Neural crest cell (in vitro differentiated cells): ENCODE data around the gene HES5. TPM values are rescaled to one million over a fixed set of nuclear protein-coding genes. Genes with fewer than 3 reads are reported as not detected.

Source experiments
- DNase-seq: peaks from one replicate; pipeline ENCODE4 v3.0.0; 2021; ENCODE audit warnings: low read depth, mixed read lengths, low spot score
- H3K27ac Mint-ChIP-seq: one replicate; pipeline ENCODE4 v1.8.0; 2021; ENCODE audit warnings: mild to moderate bottlenecking, mixed read lengths; ENCODE audit not compliant: unreplicated experiment
- H3K27me3 Mint-ChIP-seq: 2 replicates; pipeline ENCODE4 v1.8.0; 2021; ENCODE audit warnings: low read depth, mild to moderate bottlenecking, mixed read lengths
- H3K36me3 Mint-ChIP-seq: 2 replicates; pipeline ENCODE4 v1.8.0; 2021; ENCODE audit warnings: low read depth, mild to moderate bottlenecking, mixed read lengths
- H3K4me1 Mint-ChIP-seq: 2 replicates; pipeline ENCODE4 v1.8.0; 2021; ENCODE audit warnings: mixed read lengths
- H3K4me3 Mint-ChIP-seq: one replicate; pipeline ENCODE4 v1.8.0; 2021; ENCODE audit warnings: mild to moderate bottlenecking, mixed read lengths
- H3K9me3 Mint-ChIP-seq: 2 replicates; pipeline ENCODE4 v1.8.0; 2021; ENCODE audit warnings: mixed read lengths
- CTCF ChIP-seq: fragments of 200-600 bp; sonication (generic); conservative IDR thresholded peaks from 2 replicates; pipeline ENCODE4 v1.5.0; 2021; ENCODE audit warnings: antibody characterized with exemption, mild to moderate bottlenecking
- total RNA-seq: library from RNA; stranded (reverse); gene quantifications from 2 replicates; pipeline ENCODE4 v1.2.1, GENCODE V29; 2021

Gene HES5
- total RNA-seq, 1 donor from 2014 or later: 92.2 TPM

- H3K27me3 Mint-ChIP-seq: no peaks in the 10 kb centered on the region
- no peak overlapping the region for H3K27ac Mint-ChIP-seq
- H3K4me3 Mint-ChIP-seq: no peak overlapping the region
- no peak for DNase-seq
- TF ChIP-seq CTCF: no peak
- no peaks in the 10 kb centered on the region for H3K9me3 Mint-ChIP-seq
- H3K36me3 Mint-ChIP-seq: peaks cover 2% of the 10 kb centered on the region
- no peaks in the 10 kb centered on the region for H3K4me1 Mint-ChIP-seq
Measured at GRCh38 chr1:2510366-2511155, 19.5 kb downstream of the HES5 start.

GRCh38 chr1:2509589-2509988 lies 20.5 kb downstream of the HES5 start:
- Mint-ChIP-seq H3K27me3 (no peaks in the 10 kb centered on the region), H3K27ac (no peak overlapping the region), H3K4me1 (no peaks in the 10 kb centered on the region), H3K9me3 (no peaks in the 10 kb centered on the region), H3K36me3 (peaks cover 2% of the 10 kb centered on the region), H3K4me3 (no peak overlapping the region)
- TF ChIP-seq CTCF: no peak
- DNase-seq: no peak

- Mint-ChIP-seq H3K4me1 (no peaks in the 10 kb centered on the region), H3K4me3 (no peak overlapping the region), H3K27me3 (no peaks in the 10 kb centered on the region), H3K9me3 (no peaks in the 10 kb centered on the region), H3K27ac (no peak overlapping the region), H3K36me3 (peaks cover 2% of the 10 kb centered on the region)
- no peak for TF ChIP-seq CTCF
- no peak for DNase-seq
Measured at GRCh38 chr1:2508751-2509150, 21.3 kb downstream of the HES5 start.

- Mint-ChIP-seq H3K36me3 (peaks cover 2% of the 10 kb centered on the region), H3K27me3 (no peaks in the 10 kb centered on the region), H3K4me1 (no peaks in the 10 kb centered on the region), H3K9me3 (no peaks in the 10 kb centered on the region), H3K27ac (no peak overlapping the region), H3K4me3 (peak overlapping the region; percentile 54)
- no peak for TF ChIP-seq CTCF
- DNase-seq: no peak
Measured at GRCh38 chr1:2508180-2508579, 21.9 kb downstream of the HES5 start.

GRCh38 chr1:2507744-2508155 lies 22.3 kb downstream of the HES5 start:
- H3K36me3 Mint-ChIP-seq: peaks cover 2% of the 10 kb centered on the region
- H3K27ac Mint-ChIP-seq: no peak overlapping the region
- TF ChIP-seq CTCF: no peak
- no peaks in the 10 kb centered on the region for H3K27me3 Mint-ChIP-seq
- no peaks in the 10 kb centered on the region for H3K4me1 Mint-ChIP-seq
- no peak for DNase-seq
- H3K9me3 Mint-ChIP-seq: no peaks in the 10 kb centered on the region
- no peak overlapping the region for H3K4me3 Mint-ChIP-seq
